T-cell (primary cell): Measurements from ENCODE around the gene DENND5B. TPM values are rescaled to one million over a fixed set of nuclear protein-coding genes. Genes with fewer than 3 reads are reported as not detected.

Experiments used
- ATAC-seq, 4 experiments: fragments of 200-7000 bp in 3 of 4; fragments of 150-1000 bp in 1 of 4; cut with Tn5 transposase; replicated peaks in 1 of 4; 1 replicate in 3 of 4; 2 replicates in 1 of 4; pipeline ENCODE4 v1.10.0; 2021; ENCODE audit warnings: moderate library complexity in 3 of 4, mild to moderate bottlenecking in 2 of 4, moderate number of reproducible peaks in 1 of 4
- CTCF ChIA-PET, 2 donors: fragments of 300-600 bp; sonication (Branson Sonifier 250); formaldehyde crosslinking; loops; one replicate each; lab custom pipeline; 2022; ENCODE audit warnings: antibody characterized with exemption in 2 of 2; lab: Charles Lee
- POLR2A ChIA-PET, 2 donors: fragments of 300-600 bp; sonication (Branson Sonifier 250); formaldehyde crosslinking; loops; one replicate each; lab custom pipeline; 2022; ENCODE audit warnings: antibody characterized with exemption in 2 of 2; lab: Charles Lee
- DNase-seq, 35 experiments: peaks; one replicate each; pipeline versions ENCODE4 v3.0.0 to v3.0.0-alpha.2; 2013 to 2023
- H3K27ac ChIP-seq: one replicate; pipeline ENCODE4 v1.5.1; 2013; ENCODE audit warnings: low read length
- H3K27me3 ChIP-seq, 2 experiments: replicated peaks in 1 of 2; 1 replicate in 1 of 2; 2 replicates in 1 of 2; pipeline versions ENCODE4 v1.6.1 to v1.7.0; 2013; ENCODE audit warnings: low read length in 1 of 2, mixed read lengths in 1 of 2; ENCODE audit not compliant: control insufficient read depth in 2 of 2, insufficient read depth in 2 of 2; ENCODE audit errors: extremely low read depth in 1 of 2
- H3K36me3 ChIP-seq, 2 donors: 1 replicate in 1 of 2; 2 replicates in 1 of 2; pipeline versions ENCODE4 v1.6.1 to v1.7.0; 2013; ENCODE audit warnings: low read length in 1 of 2; ENCODE audit not compliant: control insufficient read depth in 2 of 2, insufficient read depth in 1 of 2; ENCODE audit errors: extremely low read depth in 1 of 2
- H3K4me1 ChIP-seq, 2 experiments: 1 replicate in 1 of 2; 2 replicates in 1 of 2; pipeline versions ENCODE4 v1.6.1 to v1.7.0; 2013; ENCODE audit warnings: low read length in 2 of 2, mixed read lengths in 1 of 2; ENCODE audit not compliant: insufficient read depth in 2 of 2, control insufficient read depth in 1 of 2; ENCODE audit errors: extremely low read depth in 1 of 2
- H3K4me3 ChIP-seq, 2 donors: 1 replicate in 1 of 2; 2 replicates in 1 of 2; pipeline versions ENCODE4 v1.5.1 to v1.7.0; 2013; ENCODE audit warnings: mild to moderate bottlenecking in 2 of 2, low read length in 1 of 2, moderate library complexity in 1 of 2; ENCODE audit not compliant: control insufficient read depth in 1 of 2; ENCODE audit errors: extremely low read depth in 1 of 2
- H3K9me3 ChIP-seq: 2 replicates; pipeline ENCODE4 v1.7.0; 2013
- H3K27ac Mint-ChIP-seq, 2 donors: one replicate each; pipeline ENCODE4 v1.8.0; 2020 to 2021; ENCODE audit warnings: mild to moderate bottlenecking in 2 of 2, mixed read lengths in 2 of 2
- H3K27me3 Mint-ChIP-seq, 2 donors: one replicate each; pipeline ENCODE4 v1.8.0; 2021 to 2022; ENCODE audit warnings: mixed read lengths in 2 of 2
- H3K36me3 Mint-ChIP-seq: one replicate; pipeline ENCODE4 v1.8.0; 2021; ENCODE audit warnings: mixed read lengths
- H3K4me1 Mint-ChIP-seq, 3 donors: one replicate each; pipeline ENCODE4 v1.8.0; 2020 to 2022; ENCODE audit warnings: mixed read lengths in 3 of 3, mild to moderate bottlenecking in 1 of 3
- H3K4me3 Mint-ChIP-seq, 3 donors: one replicate each; pipeline ENCODE4 v1.8.0; 2020 to 2022; ENCODE audit warnings: mild to moderate bottlenecking in 3 of 3, mixed read lengths in 3 of 3, moderate library complexity in 3 of 3
- H3K9me3 Mint-ChIP-seq, 3 donors: one replicate each; pipeline ENCODE4 v1.8.0; 2020 to 2022; ENCODE audit warnings: mixed read lengths in 3 of 3
- WGBS: methylation state at CpG from one replicate; pipeline ENCODE4 v1.1.5; 2013; ENCODE audit warnings: missing lambda C conversion rate; ENCODE audit not compliant: insufficient coverage; 5-methylcytosine and 5-hydroxymethylcytosine counted together
- total RNA-seq, 35 experiments: library from RNA in 6 of 35; stranded (reverse) in 6 of 35; fragments of 120-200 nt in 1 of 35; gene quantifications; one replicate each; pipeline versions ENCODE4 v1.2.1 to v1.2.4 and lab custom pipeline; 2013 to 2026

DENND5B gene
- total RNA-seq, 5 donors from 2014 or later (not counting 1 experiment from before 2014, with no cell fraction given): 0.38 to 2.6 (median 1.2) TPM

GRCh38 chr12:31531893-31532292 is 59.0 kb downstream of the DENND5B start:
- POLR2A ChIA-PET: no interaction called here
- no peak overlapping the region for H3K27ac Mint-ChIP-seq
- CTCF ChIA-PET: no interaction called here
- ATAC-seq (no peak), DNase-seq (no peak)
- peaks cover 11 to 22% of the 10 kb centered on the region in 2 donors for H3K27me3 Mint-ChIP-seq
- WGBS: no CpG with 5 or more reads among the region's 1 CpG
- peaks cover 0 to 3% of the 10 kb centered on the region in 2 experiments for H3K27me3 ChIP-seq
- no peaks in the 10 kb centered on the region for H3K4me1 Mint-ChIP-seq
- H3K4me3 ChIP-seq: no peak overlapping the region
- no peaks in the 10 kb centered on the region for H3K36me3 Mint-ChIP-seq
- no peaks in the 10 kb centered on the region for H3K9me3 ChIP-seq
- no peak overlapping the region for H3K27ac ChIP-seq
- no peaks in the 10 kb centered on the region for H3K9me3 Mint-ChIP-seq
- no peaks in the 10 kb centered on the region for H3K4me1 ChIP-seq
- H3K36me3 ChIP-seq: no peaks in the 10 kb centered on the region
- H3K4me3 Mint-ChIP-seq: no peak overlapping the region

- Histone ChIP-seq H3K27me3 (peaks cover 0 to 6% of the 10 kb centered on the region in 2 experiments), H3K4me3 (no peak overlapping the region), H3K9me3 (no peaks in the 10 kb centered on the region), H3K4me1 (no peaks in the 10 kb centered on the region), H3K36me3 (no peaks in the 10 kb centered on the region), H3K27ac (no peak overlapping the region)
- ATAC-seq (no peak), DNase-seq (no peak)
- no peaks in the 10 kb centered on the region for H3K36me3 Mint-ChIP-seq
- peaks cover 0 to 2% (median 0%) of the 10 kb centered on the region in 3 donors for H3K4me1 Mint-ChIP-seq
- H3K27ac Mint-ChIP-seq: no peak overlapping the region
- peaks cover 14% of the 10 kb centered on the region in 2 donors for H3K27me3 Mint-ChIP-seq
- H3K4me3 Mint-ChIP-seq: no peak overlapping the region
- ChIA-PET CTCF (no interaction called here), POLR2A (no interaction called here)
- no peaks in the 10 kb centered on the region for H3K9me3 Mint-ChIP-seq
- 94% methylated on average over 3 of the region's 7 CpGs for WGBS
Measured at GRCh38 chr12:31528095-31528494, 62.8 kb downstream of the DENND5B start.

GRCh38 chr12:31527083-31527482 is 63.9 kb downstream of the DENND5B start:
- Mint-ChIP-seq H3K36me3 (no peaks in the 10 kb centered on the region), H3K9me3 (no peaks in the 10 kb centered on the region), H3K27ac (no peak overlapping the region), H3K4me3 (no peak overlapping the region), H3K27me3 (peaks cover 9 to 12% of the 10 kb centered on the region in 2 donors), H3K4me1 (peaks cover 0 to 2% (median 0%) of the 10 kb centered on the region in 3 donors)
- WGBS: 100% methylated on average over 2 of the region's 4 CpGs
- Histone ChIP-seq H3K4me3 (no peak overlapping the region), H3K9me3 (no peaks in the 10 kb centered on the region), H3K36me3 (no peaks in the 10 kb centered on the region), H3K27ac (no peak overlapping the region), H3K27me3 (peaks cover 0 to 6% of the 10 kb centered on the region in 2 experiments), H3K4me1 (no peaks in the 10 kb centered on the region)
- no peak for DNase-seq
- CTCF ChIA-PET: no interaction called here
- POLR2A ChIA-PET: no interaction called here
- no peak for ATAC-seq

GRCh38 chr12:31526158-31526546 is 64.8 kb downstream of the DENND5B start:
- no peak overlapping the region for H3K4me3 Mint-ChIP-seq
- no peaks in the 10 kb centered on the region for H3K9me3 Mint-ChIP-seq
- ATAC-seq: no peak
- H3K36me3 Mint-ChIP-seq: no peaks in the 10 kb centered on the region
- Histone ChIP-seq H3K9me3 (no peaks in the 10 kb centered on the region), H3K4me3 (no peak overlapping the region), H3K27me3 (peaks cover 0 to 4% of the 10 kb centered on the region in 2 experiments), H3K36me3 (no peaks in the 10 kb centered on the region), H3K4me1 (no peaks in the 10 kb centered on the region), H3K27ac (no peak overlapping the region)
- no peak for DNase-seq
- WGBS: no CpG with 5 or more reads among the region's 4 CpGs
- H3K4me1 Mint-ChIP-seq: peaks cover 0 to 2% (median 0%) of the 10 kb centered on the region in 3 donors
- CTCF ChIA-PET: no interaction called here
- POLR2A ChIA-PET: no interaction called here
- H3K27ac Mint-ChIP-seq: no peak overlapping the region
- H3K27me3 Mint-ChIP-seq: peaks cover 8 to 13% of the 10 kb centered on the region in 2 donors

- DNase-seq: no peak
- CTCF ChIA-PET: no interaction called here
- Histone ChIP-seq H3K27me3 (peaks cover 0 to 2% of the 10 kb centered on the region in 2 experiments), H3K4me3 (no peak overlapping the region), H3K4me1 (no peaks in the 10 kb centered on the region), H3K27ac (no peak overlapping the region), H3K36me3 (no peaks in the 10 kb centered on the region), H3K9me3 (no peaks in the 10 kb centered on the region)
- no peak for ATAC-seq
- Mint-ChIP-seq H3K9me3 (no peaks in the 10 kb centered on the region), H3K4me3 (no peak overlapping the region), H3K4me1 (peaks cover 0 to 2% (median 0%) of the 10 kb centered on the region in 3 donors), H3K27ac (no peak overlapping the region), H3K27me3 (peaks cover 8 to 13% of the 10 kb centered on the region in 2 donors), H3K36me3 (no peaks in the 10 kb centered on the region)
- POLR2A ChIA-PET: no interaction called here
- WGBS: no CpG with 5 or more reads among the region's 3 CpGs
Measured at GRCh38 chr12:31525496-31526157, 65.3 kb downstream of the DENND5B start.

GRCh38 chr12:31524791-31525495 is 66.0 kb downstream of the DENND5B start:
- no peak overlapping the region for H3K27ac ChIP-seq
- Mint-ChIP-seq H3K27ac (no peak overlapping the region), H3K4me1 (peaks cover 0 to 2% (median 0%) of the 10 kb centered on the region in 3 donors), H3K36me3 (no peaks in the 10 kb centered on the region), H3K4me3 (no peak overlapping the region), H3K27me3 (peaks cover 8 to 13% of the 10 kb centered on the region in 2 donors), H3K9me3 (no peaks in the 10 kb centered on the region)
- CTCF ChIA-PET: no interaction called here
- ATAC-seq (no peak), DNase-seq (no peak)
- no peak overlapping the region for H3K4me3 ChIP-seq
- H3K27me3 ChIP-seq: peaks cover 0 to 2% of the 10 kb centered on the region in 2 experiments
- H3K36me3 ChIP-seq: no peaks in the 10 kb centered on the region
- POLR2A ChIA-PET: no interaction called here
- no peaks in the 10 kb centered on the region for H3K4me1 ChIP-seq
- H3K9me3 ChIP-seq: no peaks in the 10 kb centered on the region
- no CpG with 5 or more reads among the region's 1 CpG for WGBS
